HG03521 (cell line): ENCODE measurements around the gene MEMO1.
"Not testable (repeated sequence)": the region's sequence is repeated elsewhere in the genome, so short reads cannot be mapped to it uniquely, and the experiment has no call there.

Source experiments
- ATAC-seq: cut with Tn5 transposase; IDR thresholded peaks from one replicate; pipeline ENCODE4 v1.9.1; 2021; ENCODE audit warnings: mild to moderate bottlenecking, moderate library complexity; ENCODE audit not compliant: unreplicated experiment

Gene MEMO1

GRCh38 chr2:31920962-31921361 lies 89.8 kb downstream of the MEMO1 start:
- ATAC-seq = no peak

- ATAC-seq = no peak
Observed at GRCh38 chr2:31919499-31919898, 91.3 kb downstream of the MEMO1 start.

- no peak for ATAC-seq
Observed at GRCh38 chr2:31909661-31910060, 101.1 kb downstream of the MEMO1 start.

- not testable (repeated sequence) for ATAC-seq
Observed at GRCh38 chr2:31907491-31907890, 103.3 kb downstream of the MEMO1 start.

GRCh38 chr2:31903109-31903780 lies 107.6 kb downstream of the MEMO1 start:
- no peak for ATAC-seq

GRCh38 chr2:31901900-31902299 lies 108.9 kb downstream of the MEMO1 start:
- no peak for ATAC-seq

- ATAC-seq = not testable (repeated sequence)
Observed at GRCh38 chr2:31900156-31900555, 110.7 kb downstream of the MEMO1 start.

GRCh38 chr2:31898346-31898745 lies 112.5 kb downstream of the MEMO1 start:
- ATAC-seq = not testable (repeated sequence)

GRCh38 chr2:31897340-31897739 lies 113.5 kb downstream of the MEMO1 start:
- ATAC-seq = not testable (repeated sequence)

GRCh38 chr2:31896293-31896692 lies 114.5 kb downstream of the MEMO1 start:
- no peak for ATAC-seq

- no peak for ATAC-seq
Observed at GRCh38 chr2:31894656-31895055, 116.2 kb downstream of the MEMO1 start.

GRCh38 chr2:31893094-31893493 lies 117.7 kb downstream of the MEMO1 start:
- ATAC-seq = no peak

GRCh38 chr2:31889044-31889443 lies 121.8 kb downstream of the MEMO1 start:
- ATAC-seq = no peak

GRCh38 chr2:31888550-31888949 lies 122.3 kb downstream of the MEMO1 start:
- ATAC-seq = no peak

- no peak for ATAC-seq
Observed at GRCh38 chr2:31886700-31887099, 124.1 kb downstream of the MEMO1 start.

- no peak for ATAC-seq
Observed at GRCh38 chr2:31877008-31877407, 133.8 kb downstream of the MEMO1 start.

GRCh38 chr2:31874071-31874470 lies 136.7 kb downstream of the MEMO1 start:
- no peak for ATAC-seq

GRCh38 chr2:31865215-31865614 lies 145.6 kb downstream of the MEMO1 start:
- ATAC-seq = no peak

GRCh38 chr2:31863867-31864266 lies 146.9 kb downstream of the MEMO1 start:
- no peak for ATAC-seq

GRCh38 chr2:31863015-31863656 lies 147.7 kb downstream of the MEMO1 start:
- not testable (repeated sequence) for ATAC-seq

GRCh38 chr2:31859959-31860358 lies 150.8 kb downstream of the MEMO1 start:
- no peak for ATAC-seq

- no peak for ATAC-seq
Observed at GRCh38 chr2:31853521-31853920, 157.3 kb downstream of the MEMO1 start.

- ATAC-seq = not testable (repeated sequence)
Observed at GRCh38 chr2:31842150-31842549, 168.7 kb downstream of the MEMO1 start.
